ENCODE data around the gene SOX18. TPM values are rescaled to one million over a fixed set of nuclear protein-coding genes. Genes with fewer than 3 reads are reported as not detected.

Gene SOX18
- total RNA-seq, 1 experiment from 2014 or later, result 0.16 TPM

DNA sequence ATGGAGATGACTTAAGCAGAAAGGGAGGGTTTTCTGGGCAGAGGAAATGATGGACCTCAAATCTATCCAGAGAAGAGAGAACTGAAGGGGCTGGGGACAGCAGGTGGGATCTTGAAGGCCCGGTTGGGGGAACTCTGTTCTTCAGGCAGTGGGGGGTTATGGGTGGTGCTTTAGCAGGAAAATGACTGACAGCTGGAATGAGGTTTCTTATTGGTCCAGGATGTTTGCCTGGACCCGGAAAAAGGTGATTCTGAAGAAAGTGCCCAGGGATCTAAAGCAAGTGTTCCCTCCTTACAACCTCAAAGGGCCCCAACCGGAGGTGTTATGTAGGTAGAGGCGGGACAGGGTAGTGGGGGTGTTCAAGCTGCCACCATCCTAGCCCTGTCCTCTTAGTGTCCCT lies 46.0 kb upstream of the SOX18 start:
- H3K27ac Mint-ChIP-seq (ENCODE audit: low read depth, unreplicated experiment), result no peak overlapping the region
- CTCF ChIA-PET, result interaction anchor here (1.2 to 1.5 kb wide), 2 partner anchors 12 to 24 kb away, joined by 6 to 7 read pairs; partner anchors contain the start of gene LKAAEAR1
- POLR2A ChIA-PET, result no interaction called here
- H3K36me3 Mint-ChIP-seq (ENCODE audit: insufficient read depth, unreplicated experiment), result no peaks in the 10 kb centered on the region
- DNase-seq (ENCODE audit: unreplicated experiment), result no peak
- peaks cover 8% of the 10 kb centered on the region for H3K9me3 Mint-ChIP-seq (ENCODE audit: unreplicated experiment)
- TF ChIP-seq, protein P1, sequence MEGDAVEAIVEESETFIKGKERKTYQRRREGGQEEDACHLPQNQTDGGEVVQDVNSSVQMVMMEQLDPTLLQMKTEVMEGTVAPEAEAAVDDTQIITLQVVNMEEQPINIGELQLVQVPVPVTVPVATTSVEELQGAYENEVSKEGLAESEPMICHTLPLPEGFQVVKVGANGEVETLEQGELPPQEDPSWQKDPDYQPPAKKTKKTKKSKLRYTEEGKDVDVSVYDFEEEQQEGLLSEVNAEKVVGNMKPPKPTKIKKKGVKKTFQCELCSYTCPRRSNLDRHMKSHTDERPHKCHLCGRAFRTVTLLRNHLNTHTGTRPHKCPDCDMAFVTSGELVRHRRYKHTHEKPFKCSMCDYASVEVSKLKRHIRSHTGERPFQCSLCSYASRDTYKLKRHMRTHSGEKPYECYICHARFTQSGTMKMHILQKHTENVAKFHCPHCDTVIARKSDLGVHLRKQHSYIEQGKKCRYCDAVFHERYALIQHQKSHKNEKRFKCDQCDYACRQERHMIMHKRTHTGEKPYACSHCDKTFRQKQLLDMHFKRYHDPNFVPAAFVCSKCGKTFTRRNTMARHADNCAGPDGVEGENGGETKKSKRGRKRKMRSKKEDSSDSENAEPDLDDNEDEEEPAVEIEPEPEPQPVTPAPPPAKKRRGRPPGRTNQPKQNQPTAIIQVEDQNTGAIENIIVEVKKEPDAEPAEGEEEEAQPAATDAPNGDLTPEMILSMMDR (IDR thresholded peaks at IDR 0.05; ENCODE audit: unreplicated experiment), result no peak
- no peaks in the 10 kb centered on the region for H3K27me3 Mint-ChIP-seq (ENCODE audit: insufficient read depth, unreplicated experiment)
- no peaks in the 10 kb centered on the region for H3K4me1 Mint-ChIP-seq (ENCODE audit: insufficient read depth, unreplicated experiment)
- H3K4me3 Mint-ChIP-seq (ENCODE audit: unreplicated experiment), result no peak overlapping the region
- BruUV-seq (replicated peaks), result no TSS peak
- intact Hi-C loops (cut with micrococcal nuclease), result no loop called here

GRCh38 chr20:64093013-64093503 lies 43.6 kb upstream of the SOX18 start:
- ChIA-PET CTCF (no interaction called here), POLR2A (no interaction called here)
- Mint-ChIP-seq H3K9me3 (ENCODE audit: unreplicated experiment) (peaks cover 8% of the 10 kb centered on the region), H3K36me3 (ENCODE audit: insufficient read depth, unreplicated experiment) (no peaks in the 10 kb centered on the region), H3K4me1 (ENCODE audit: insufficient read depth, unreplicated experiment) (no peaks in the 10 kb centered on the region), H3K27ac (ENCODE audit: low read depth, unreplicated experiment) (no peak overlapping the region), H3K4me3 (ENCODE audit: unreplicated experiment) (no peak overlapping the region), H3K27me3 (ENCODE audit: insufficient read depth, unreplicated experiment) (peaks cover 23% of the 10 kb centered on the region)
- no TSS peak for BruUV-seq (replicated peaks)
- intact Hi-C loops (cut with micrococcal nuclease), result no loop called here
- TF ChIP-seq, protein P1 (IDR thresholded peaks at IDR 0.05; ENCODE audit: unreplicated experiment), result no peak
- DNase-seq (ENCODE audit: unreplicated experiment), result no peak

DNA sequence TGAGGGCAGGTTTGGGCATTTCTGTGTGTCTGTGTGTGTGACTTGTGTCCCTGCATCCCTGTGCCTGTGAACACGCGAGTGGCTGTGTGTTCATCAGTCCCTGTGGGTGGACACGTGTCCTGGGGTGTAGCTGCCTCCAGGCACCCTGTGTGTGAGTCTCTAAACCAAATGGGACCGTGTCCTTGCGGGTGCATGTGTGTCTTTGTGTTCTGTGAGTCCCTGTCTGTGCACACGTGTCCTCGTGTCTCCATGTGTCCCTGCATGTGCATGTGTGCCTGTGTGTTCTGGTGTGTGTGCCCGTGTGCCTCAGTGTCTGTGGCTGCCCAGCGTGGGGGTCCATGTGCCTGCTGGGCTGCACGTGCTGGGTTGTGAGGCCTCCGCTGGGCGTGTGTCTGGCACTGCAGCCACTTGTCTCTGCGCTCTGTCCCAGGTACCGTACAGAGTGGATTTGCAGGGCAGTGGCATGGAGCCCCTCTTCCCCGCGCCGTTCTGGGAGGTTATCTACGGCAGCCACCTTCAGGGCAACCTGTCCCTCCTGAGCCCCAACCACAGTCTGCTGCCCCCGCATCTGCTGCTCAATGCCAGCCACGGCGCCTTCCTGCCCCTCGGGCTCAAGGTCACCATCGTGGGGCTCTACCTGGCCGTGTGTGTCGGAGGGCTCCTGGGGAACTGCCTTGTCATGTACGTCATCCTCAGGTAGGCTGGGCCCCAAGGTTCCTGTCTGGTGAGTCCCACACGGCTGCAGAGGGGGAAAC lies 43.0 kb upstream of the SOX18 start:
- BruUV-seq (replicated peaks), result no TSS peak
- H3K9me3 Mint-ChIP-seq (ENCODE audit: unreplicated experiment), result peaks cover 8% of the 10 kb centered on the region
- H3K27ac Mint-ChIP-seq (ENCODE audit: low read depth, unreplicated experiment), result no peak overlapping the region
- DNase-seq (ENCODE audit: unreplicated experiment), result no peak
- no peaks in the 10 kb centered on the region for H3K36me3 Mint-ChIP-seq (ENCODE audit: insufficient read depth, unreplicated experiment)
- H3K4me1 Mint-ChIP-seq (ENCODE audit: insufficient read depth, unreplicated experiment), result no peaks in the 10 kb centered on the region
- intact Hi-C loops (cut with micrococcal nuclease), result no loop called here
- TF ChIP-seq, protein P1 (IDR thresholded peaks at IDR 0.05; ENCODE audit: unreplicated experiment), result no peak
- ChIA-PET CTCF (interaction anchor here (0.6 to 1.0 kb wide), 2 partner anchors 9 to 27 kb away, joined by 3 read pairs; no protein-coding TSS in a partner anchor), POLR2A (no interaction called here)
- peaks cover 25% of the 10 kb centered on the region for H3K27me3 Mint-ChIP-seq (ENCODE audit: insufficient read depth, unreplicated experiment)
- no peak overlapping the region for H3K4me3 Mint-ChIP-seq (ENCODE audit: unreplicated experiment)

- no peak for DNase-seq (ENCODE audit: unreplicated experiment)
- TF ChIP-seq, protein P1 (IDR thresholded peaks at IDR 0.05; ENCODE audit: unreplicated experiment), result no peak
- Mint-ChIP-seq H3K4me1 (ENCODE audit: insufficient read depth, unreplicated experiment) (peaks cover 2% of the 10 kb centered on the region), H3K4me3 (ENCODE audit: unreplicated experiment) (no peak overlapping the region), H3K9me3 (ENCODE audit: unreplicated experiment) (peaks cover 4% of the 10 kb centered on the region), H3K36me3 (ENCODE audit: insufficient read depth, unreplicated experiment) (no peaks in the 10 kb centered on the region), H3K27me3 (ENCODE audit: insufficient read depth, unreplicated experiment) (peaks cover 25% of the 10 kb centered on the region), H3K27ac (ENCODE audit: low read depth, unreplicated experiment) (peak overlapping the region; percentile 64)
- ChIA-PET CTCF (interaction anchor here (0.6 to 1.0 kb wide), 3 partner anchors 10 to 53 kb away, joined by 3 read pairs; no protein-coding TSS in a partner anchor), POLR2A (no interaction called here)
- BruUV-seq (replicated peaks), result no TSS peak
- intact Hi-C loops (cut with micrococcal nuclease), result no loop called here
Observed at GRCh38 chr20:64091770-64092169, 42.3 kb upstream of the SOX18 start.

Measured in MCF 10A (cell line).